A549 (cell line): ENCODE results near the gene CDR2. TPM values are rescaled to one million over a fixed set of nuclear protein-coding genes. Genes with fewer than 3 reads are reported as not detected.

Experiments
- ATAC-seq, 2 experiments: fragments of 200-7000 bp in 1 of 2; fragments of >200 bp in 1 of 2; cut with Nextera tagmentation in 1 of 2; cut with Tn5 transposase in 1 of 2; 3 replicates each; pipeline versions ENCODE4 v1.8.0 to v1.9.1; 2018 to 2020; ENCODE audit warnings: mild to moderate bottlenecking in 1 of 2, moderate library complexity in 1 of 2
- CTCF ChIA-PET: fragments of 300-600 bp; sonication (Branson Sonifier 250); formaldehyde crosslinking; extraction: SDS; loops from one replicate; lab custom pipeline; 2021; ENCODE audit warnings: antibody characterized with exemption, inconsistent platforms; lab: Yijun Ruan, JAX
- POLR2A ChIA-PET: fragments of 350-600 bp; formaldehyde crosslinking; extraction: SDS; loops from one replicate; lab custom pipeline; 2021; ENCODE audit warnings: antibody characterized with exemption, inconsistent platforms; lab: Yijun Ruan, JAX
- DNase-seq, 2 experiments: peaks; one replicate each; pipeline versions ENCODE4 v3.0.0 to v3.0.0-alpha.2; 2011 to 2016; ENCODE audit warnings: low read depth in 1 of 2, low spot score in 1 of 2
- FAIRE-seq: peaks from 2 replicates; lab custom pipeline; 2011; peaks lifted over from hg19 to GRCh38; lab: Jason Lieb, UNC
- H3K27ac ChIP-seq, 2 experiments: fragments of >200 bp; sonication (Bioruptor Twin); formaldehyde crosslinking; 3 replicates each; pipeline ENCODE4 v1.5.1; 2016 to 2017
- H3K4me1 ChIP-seq: fragments of >200 bp; sonication (Bioruptor Twin); formaldehyde crosslinking; 3 replicates; pipeline ENCODE4 v1.6.1; 2016
- H3K4me2 ChIP-seq: fragments of >200 bp; sonication (Bioruptor Twin); formaldehyde crosslinking; 3 replicates; pipeline ENCODE4 v1.6.1; 2016
- H3K4me3 ChIP-seq: fragments of >200 bp; sonication (Bioruptor Twin); formaldehyde crosslinking; 3 replicates; pipeline ENCODE4 v1.5.1; 2016
- H3K9me3 ChIP-seq: fragments of >200 bp; sonication (Bioruptor Twin); formaldehyde crosslinking; 3 replicates; pipeline ENCODE4 v1.6.1; 2016
- CBX8 ChIP-seq: fragments of 200-600 bp; sonication (generic); IDR thresholded peaks from 2 replicates; pipeline ENCODE4 v1.6.1; 2016
- CEBPB ChIP-seq, 2 experiments: fragments of >200 bp in 1 of 2; sonication (Bioruptor Twin) in 1 of 2; formaldehyde crosslinking in 1 of 2; IDR thresholded peaks; 2 replicates each; pipeline ENCODE4 v1.6.1; 2012 to 2016
- ESRRA ChIP-seq: fragments of 150-350 bp; IDR thresholded peaks from 2 replicates; pipeline ENCODE4 v1.6.1; 2014; ENCODE audit warnings: mild to moderate bottlenecking, low read length, borderline replicate concordance
- FOSL2 ChIP-seq, 2 experiments: fragments of 450-650 bp in 1 of 2; fragments of >200 bp in 1 of 2; sonication (Bioruptor Twin) in 1 of 2; formaldehyde crosslinking; IDR thresholded peaks; 2 replicates each; pipeline versions ENCODE4 v1.5.0 to v1.6.1; 2016 to 2020; ENCODE audit warnings: mild to moderate bottlenecking in 1 of 2, moderate library complexity in 1 of 2
- FOXS1 ChIP-seq: fragments of 250-450 bp; sonication (Bioruptor Pico); IDR thresholded peaks from 2 replicates; pipeline ENCODE4 v1.5.0; 2020; ENCODE audit warnings: mild to moderate bottlenecking, moderate library complexity
- HDAC2 ChIP-seq: fragments of 200-600 bp; sonication (generic); IDR thresholded peaks from 2 replicates; pipeline ENCODE4 v1.6.1; 2016
- HOXB5 ChIP-seq: fragments of 250-450 bp; sonication (Bioruptor Pico); IDR thresholded peaks from 2 replicates; pipeline ENCODE4 v1.5.0; 2020; ENCODE audit warnings: mild to moderate bottlenecking, moderate library complexity
- KDM5A ChIP-seq: fragments of 200-600 bp; sonication (generic); IDR thresholded peaks from 2 replicates; pipeline ENCODE4 v1.6.1; 2016; ENCODE audit warnings: antibody characterized with exemption, mild to moderate bottlenecking
- RARB ChIP-seq: fragments of 250-450 bp; sonication (Bioruptor Pico); IDR thresholded peaks from 2 replicates; pipeline ENCODE4 v1.8.0; 2021; ENCODE audit warnings: mild to moderate bottlenecking, moderate library complexity
- RNF2 ChIP-seq: fragments of 200-600 bp; sonication (generic); IDR thresholded peaks from 2 replicates; pipeline ENCODE4 v1.6.1; 2016; ENCODE audit warnings: low read depth, mild to moderate bottlenecking, antibody characterized with exemption, moderate library complexity, borderline replicate concordance
- ZFP36 ChIP-seq: fragments of 450-650 bp; IDR thresholded peaks from 2 replicates; pipeline ENCODE4 v1.6.1; 2014; ENCODE audit warnings: borderline replicate concordance; ENCODE audit not compliant: partially characterized antibody
- WGBS: methylation state at CpG from one replicate; pipeline ENCODE4 v1.1.6; 2017; ENCODE audit errors: missing lambda C conversion rate; 5-methylcytosine and 5-hydroxymethylcytosine counted together
- polyA plus RNA-seq, 4 experiments: library from polyadenylated mRNA; depleted of rRNA in 3 of 4; stranded (reverse); fragments of >200 nt; fragmentation: RNase III in 1 of 4; extraction: RNeasy Plus Mini Kit Qiagen cat#74134 plus additional on column Dnase treatment in 1 of 4; gene quantifications; 2 replicates in 3 of 4; 3 replicates in 1 of 4; pipeline ENCODE4 v1.2.3, GENCODE V29; 2011 to 2017
- TF ChIP-seq, protein P1 (sequence below): fragments of 200-600 bp; sonication (generic); IDR thresholded peaks from 2 replicates; pipeline ENCODE4 v1.6.1; 2016; ENCODE audit warnings: antibody characterized with exemption, mild to moderate bottlenecking, moderate library complexity
- TF ChIP-seq, protein P2 (sequence below): fragments of >200 bp; sonication (Bioruptor Twin); formaldehyde crosslinking; IDR thresholded peaks from 3 replicates; pipeline ENCODE4 v1.5.1; 2016

The CDR2 gene
- polyA plus RNA-seq, 2 of the 4 experiments (the other 2 are of a cell fraction) = 29.3 to 44.3 TPM

DNA sequence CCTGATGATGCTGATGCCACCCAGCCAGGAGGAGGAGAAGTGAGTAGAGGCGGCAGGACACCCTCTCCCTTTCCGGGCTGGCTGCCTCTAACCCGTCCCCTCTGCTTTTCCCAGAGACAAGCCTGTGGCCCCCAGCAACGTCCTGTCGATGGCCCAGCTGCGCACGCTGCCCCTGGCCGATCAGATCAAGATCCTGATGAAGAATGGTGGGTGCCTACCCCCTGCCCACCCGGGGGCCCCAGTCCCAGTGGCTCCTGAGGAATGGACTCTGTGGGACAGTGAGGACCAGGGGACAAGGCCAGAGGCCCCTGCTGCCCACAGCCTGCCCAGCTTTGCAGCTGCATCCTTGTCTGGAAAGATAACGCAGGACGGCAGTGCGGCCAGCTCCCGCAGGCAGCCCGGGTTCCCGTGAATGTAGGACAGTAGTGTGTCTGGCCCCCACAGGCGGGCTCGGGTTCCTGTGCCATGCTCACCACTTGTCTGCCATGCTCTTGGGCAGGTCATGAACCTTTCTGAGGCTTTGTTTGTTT, 57.4 kb downstream of the CDR2 start:
- TF ChIP-seq CEBPB (IDR thresholded peaks at IDR 0.05) (no peak), HDAC2 (no peak)
- TF ChIP-seq, all 56 proteins: peak for 0
- POLR2A ChIA-PET = no interaction called here
- no peak for FAIRE-seq

DNA sequence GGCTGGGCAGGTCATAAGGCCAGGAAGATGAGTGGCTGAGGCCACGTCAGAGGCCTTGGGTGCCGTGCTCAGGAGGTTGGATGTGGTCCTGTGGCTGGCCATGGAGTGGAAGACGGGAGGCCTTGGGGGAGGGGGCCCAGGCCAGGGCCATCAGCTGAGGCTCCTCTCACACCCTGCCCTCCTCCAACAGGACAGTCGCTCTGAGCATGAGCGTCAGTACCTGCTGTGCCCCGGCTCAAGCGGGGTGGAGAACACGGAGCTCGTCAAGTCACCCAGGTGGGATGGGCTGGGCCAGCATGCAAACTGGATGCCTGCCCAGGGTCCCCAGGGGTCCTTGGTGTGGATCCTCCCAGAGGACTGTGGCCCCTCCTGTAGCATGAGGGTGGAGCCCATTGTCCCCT, 58.0 kb downstream of the CDR2 start:
- 82% methylated on average over 7 of the region's 9 CpGs for WGBS
- DNase-seq (no peak), ATAC-seq (no peak), FAIRE-seq (no peak)
- H3K4me3 ChIP-seq = no peak overlapping the region
- ChIA-PET POLR2A (no interaction called here), CTCF (interaction anchor here (1.1 to 1.4 kb wide), 2 partner anchors 16 to 1160 kb away, joined by 3 to 6 read pairs; no protein-coding TSS in a partner anchor)
- TF ChIP-seq FOXS1 (CRISPR knock-in tag) (no peak), RNF2 (no peak), CBX8 (no peak), KDM5A (no peak)
- TF ChIP-seq, protein P1, sequence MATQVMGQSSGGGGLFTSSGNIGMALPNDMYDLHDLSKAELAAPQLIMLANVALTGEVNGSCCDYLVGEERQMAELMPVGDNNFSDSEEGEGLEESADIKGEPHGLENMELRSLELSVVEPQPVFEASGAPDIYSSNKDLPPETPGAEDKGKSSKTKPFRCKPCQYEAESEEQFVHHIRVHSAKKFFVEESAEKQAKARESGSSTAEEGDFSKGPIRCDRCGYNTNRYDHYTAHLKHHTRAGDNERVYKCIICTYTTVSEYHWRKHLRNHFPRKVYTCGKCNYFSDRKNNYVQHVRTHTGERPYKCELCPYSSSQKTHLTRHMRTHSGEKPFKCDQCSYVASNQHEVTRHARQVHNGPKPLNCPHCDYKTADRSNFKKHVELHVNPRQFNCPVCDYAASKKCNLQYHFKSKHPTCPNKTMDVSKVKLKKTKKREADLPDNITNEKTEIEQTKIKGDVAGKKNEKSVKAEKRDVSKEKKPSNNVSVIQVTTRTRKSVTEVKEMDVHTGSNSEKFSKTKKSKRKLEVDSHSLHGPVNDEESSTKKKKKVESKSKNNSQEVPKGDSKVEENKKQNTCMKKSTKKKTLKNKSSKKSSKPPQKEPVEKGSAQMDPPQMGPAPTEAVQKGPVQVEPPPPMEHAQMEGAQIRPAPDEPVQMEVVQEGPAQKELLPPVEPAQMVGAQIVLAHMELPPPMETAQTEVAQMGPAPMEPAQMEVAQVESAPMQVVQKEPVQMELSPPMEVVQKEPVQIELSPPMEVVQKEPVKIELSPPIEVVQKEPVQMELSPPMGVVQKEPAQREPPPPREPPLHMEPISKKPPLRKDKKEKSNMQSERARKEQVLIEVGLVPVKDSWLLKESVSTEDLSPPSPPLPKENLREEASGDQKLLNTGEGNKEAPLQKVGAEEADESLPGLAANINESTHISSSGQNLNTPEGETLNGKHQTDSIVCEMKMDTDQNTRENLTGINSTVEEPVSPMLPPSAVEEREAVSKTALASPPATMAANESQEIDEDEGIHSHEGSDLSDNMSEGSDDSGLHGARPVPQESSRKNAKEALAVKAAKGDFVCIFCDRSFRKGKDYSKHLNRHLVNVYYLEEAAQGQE = no peak
- H3K27ac ChIP-seq = no peak overlapping the region
- no peak overlapping the region for H3K4me2 ChIP-seq
- no peaks in the 10 kb centered on the region for H3K9me3 ChIP-seq
- H3K4me1 ChIP-seq = no peaks in the 10 kb centered on the region

More for the DNA sequence above, 57.4 kb downstream of the CDR2 start:
- H3K4me3 ChIP-seq = no peak overlapping the region
- H3K9me3 ChIP-seq = no peaks in the 10 kb centered on the region
- ATAC-seq = no peak
- 89% methylated on average over 6 of the region's 17 CpGs for WGBS
- no peak overlapping the region for H3K4me2 ChIP-seq
- CTCF ChIA-PET = interaction anchor here (1.1 to 1.7 kb wide), 2 partner anchors 122 to 1160 kb away, joined by 3 to 4 read pairs; no protein-coding TSS in a partner anchor
- no peaks in the 10 kb centered on the region for H3K4me1 ChIP-seq
- H3K27ac ChIP-seq = no peak overlapping the region
- DNase-seq = no peak

DNA sequence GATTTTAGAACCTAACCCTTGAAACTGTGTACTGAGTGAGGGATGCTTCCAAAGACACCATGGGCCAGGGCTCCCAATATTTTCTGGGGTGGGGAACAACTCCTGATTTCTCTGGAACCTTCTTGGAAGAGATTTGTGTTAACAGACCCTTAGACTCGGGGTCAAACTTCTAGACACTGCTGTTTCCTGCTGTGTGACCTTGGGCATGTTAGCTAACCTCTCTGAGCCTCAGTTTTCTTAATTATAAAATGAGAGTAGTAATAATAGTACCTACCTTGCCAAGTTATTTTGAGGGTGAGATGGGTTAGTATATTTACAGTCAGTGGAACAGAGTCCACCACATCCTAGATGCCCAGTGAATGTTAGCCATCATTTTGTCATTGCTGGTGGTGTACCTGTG, 58.4 kb downstream of the CDR2 start:
- Histone ChIP-seq H3K27ac (no peak overlapping the region), H3K4me3 (no peak overlapping the region), H3K4me1 (no peaks in the 10 kb centered on the region), H3K4me2 (no peak overlapping the region), H3K9me3 (no peaks in the 10 kb centered on the region)
- DNase-seq (no peak), ATAC-seq (no peak), FAIRE-seq (no peak)
- TF ChIP-seq ESRRA (no peak), FOSL2 (IDR thresholded peaks at IDR 0.05) (no peak), FOSL2 (CRISPR knock-in tag; IDR thresholded peaks at IDR 0.05) (no peak), HOXB5 (CRISPR knock-in tag) (no peak), ZFP36 (peak; percentile 55), FOXS1 (CRISPR knock-in tag) (no peak), RARB (CRISPR knock-in tag) (no peak)
- TF ChIP-seq, protein P2, sequence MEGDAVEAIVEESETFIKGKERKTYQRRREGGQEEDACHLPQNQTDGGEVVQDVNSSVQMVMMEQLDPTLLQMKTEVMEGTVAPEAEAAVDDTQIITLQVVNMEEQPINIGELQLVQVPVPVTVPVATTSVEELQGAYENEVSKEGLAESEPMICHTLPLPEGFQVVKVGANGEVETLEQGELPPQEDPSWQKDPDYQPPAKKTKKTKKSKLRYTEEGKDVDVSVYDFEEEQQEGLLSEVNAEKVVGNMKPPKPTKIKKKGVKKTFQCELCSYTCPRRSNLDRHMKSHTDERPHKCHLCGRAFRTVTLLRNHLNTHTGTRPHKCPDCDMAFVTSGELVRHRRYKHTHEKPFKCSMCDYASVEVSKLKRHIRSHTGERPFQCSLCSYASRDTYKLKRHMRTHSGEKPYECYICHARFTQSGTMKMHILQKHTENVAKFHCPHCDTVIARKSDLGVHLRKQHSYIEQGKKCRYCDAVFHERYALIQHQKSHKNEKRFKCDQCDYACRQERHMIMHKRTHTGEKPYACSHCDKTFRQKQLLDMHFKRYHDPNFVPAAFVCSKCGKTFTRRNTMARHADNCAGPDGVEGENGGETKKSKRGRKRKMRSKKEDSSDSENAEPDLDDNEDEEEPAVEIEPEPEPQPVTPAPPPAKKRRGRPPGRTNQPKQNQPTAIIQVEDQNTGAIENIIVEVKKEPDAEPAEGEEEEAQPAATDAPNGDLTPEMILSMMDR = no peak
- ChIA-PET CTCF (interaction anchor here (0.9 to 1.9 kb wide), 4 partner anchors 13 to 1159 kb away, joined by 3 to 6 read pairs (median 4); no protein-coding TSS in a partner anchor), POLR2A (no interaction called here)
- WGBS = 79% methylated on average over 1 of the region's 1 CpG
